HG03520 (cell line): ENCODE results near the gene NOP14.
"Not testable (repeated sequence)": the region's sequence is repeated elsewhere in the genome, so short reads cannot be mapped to it uniquely, and the experiment has no call there.

Source experiments
- ATAC-seq: cut with Tn5 transposase; IDR thresholded peaks from one replicate; pipeline ENCODE4 v1.9.1; 2021; ENCODE audit warnings: mild to moderate bottlenecking, moderate library complexity; ENCODE audit not compliant: unreplicated experiment

The NOP14 gene

GRCh38 chr4:2963175-2963965 is at the start of gene NOP14, which contains the start of gene GRK4:
NOP14 (minus strand) TSS chr4:2963406; CDS start chr4:2963319, 87 bp downstream.
GRK4 (plus strand) TSS chr4:2963571; CDS start chr4:2964071, 500 bp downstream.
- ATAC-seq, result peak; percentile 90

- ATAC-seq, result no peak
These were observed 48.4 kb upstream of the NOP14 start for GRCh38 chr4:3011456-3012220.

DNA sequence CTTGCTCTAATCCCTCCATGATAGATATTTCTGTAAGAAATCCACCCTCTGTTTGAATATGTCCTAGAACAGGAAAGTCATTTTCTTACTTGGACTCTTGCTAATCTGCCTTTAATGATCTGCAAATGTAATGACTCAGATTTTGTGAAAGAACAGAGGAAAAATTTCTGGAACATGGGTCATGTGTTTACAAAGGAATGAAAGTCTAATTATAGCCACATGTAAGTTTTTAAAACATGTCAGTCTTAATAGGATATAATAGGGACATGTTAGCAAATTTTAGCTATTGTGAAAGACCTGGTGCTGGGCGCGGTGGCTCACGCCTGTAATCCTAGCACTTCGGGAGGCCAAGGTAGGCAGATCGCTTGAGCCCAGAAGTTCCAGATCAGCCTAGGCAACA is 47.8 kb upstream of the NOP14 start:
- ATAC-seq, result no peak

DNA sequence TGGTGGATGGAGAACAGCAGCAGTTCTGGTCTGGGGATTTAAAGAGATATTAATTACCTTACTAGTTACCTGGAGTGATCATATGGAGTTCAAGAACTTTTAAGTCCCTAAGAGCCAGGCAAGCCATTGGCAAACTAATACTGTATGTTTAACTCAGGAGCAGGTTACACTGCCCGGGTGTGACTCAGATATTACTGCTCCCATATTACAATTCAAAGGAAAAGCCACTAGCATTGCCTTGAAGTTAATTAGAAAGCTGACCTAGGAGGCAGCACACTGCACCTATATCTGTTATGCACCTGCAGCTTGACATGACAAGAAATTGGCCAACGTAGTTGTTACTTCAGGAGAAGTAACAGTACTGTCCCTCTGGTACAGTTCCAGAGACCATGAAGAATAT is 47.4 kb upstream of the NOP14 start:
- ATAC-seq, result no peak

- ATAC-seq, result no peak
These were observed 46.2 kb upstream of the NOP14 start for GRCh38 chr4:3009422-3009821.

DNA sequence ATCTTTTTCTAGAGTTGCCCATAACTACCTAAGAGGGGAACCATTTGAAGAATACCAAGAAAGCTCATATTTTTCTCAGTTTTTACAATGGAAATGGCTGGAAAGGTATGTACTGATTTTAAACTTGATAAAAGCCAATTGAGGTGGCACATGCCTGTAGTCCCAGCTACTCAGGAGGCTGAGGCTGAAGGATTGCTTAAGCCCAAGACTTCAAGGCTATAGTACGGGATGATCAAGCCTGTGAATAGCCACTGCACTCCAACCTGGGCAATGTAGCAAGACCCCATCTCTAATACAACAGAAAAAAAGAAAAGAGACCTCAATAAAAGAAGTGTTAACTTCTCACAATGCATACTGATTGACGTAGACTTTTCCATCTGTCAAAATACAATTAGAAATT is 44.5 kb upstream of the NOP14 start:
- ATAC-seq, result no peak

DNA sequence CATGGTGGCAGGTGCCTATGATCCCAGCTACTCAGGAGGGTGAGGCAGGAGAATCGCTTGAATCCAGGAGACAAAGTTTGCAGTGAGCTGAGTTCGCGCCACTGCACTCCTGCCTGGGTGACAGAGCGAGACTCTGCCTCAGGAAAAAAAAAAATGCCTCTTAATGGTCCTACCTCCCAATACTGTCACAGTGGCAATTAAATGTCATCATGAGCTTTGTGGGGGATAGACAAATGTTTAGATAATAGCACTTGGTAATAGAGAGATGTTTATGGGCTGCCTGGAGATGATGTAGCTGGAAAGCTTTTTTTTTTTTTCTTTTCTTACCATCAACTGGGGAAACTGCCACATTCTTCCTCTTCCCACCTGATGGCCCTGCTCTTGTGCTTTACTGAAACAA is 33.2 kb upstream of the NOP14 start:
- ATAC-seq, result no peak

GRCh38 chr4:2995546-2996265 is 32.5 kb upstream of the NOP14 start:
- ATAC-seq, result no peak

DNA sequence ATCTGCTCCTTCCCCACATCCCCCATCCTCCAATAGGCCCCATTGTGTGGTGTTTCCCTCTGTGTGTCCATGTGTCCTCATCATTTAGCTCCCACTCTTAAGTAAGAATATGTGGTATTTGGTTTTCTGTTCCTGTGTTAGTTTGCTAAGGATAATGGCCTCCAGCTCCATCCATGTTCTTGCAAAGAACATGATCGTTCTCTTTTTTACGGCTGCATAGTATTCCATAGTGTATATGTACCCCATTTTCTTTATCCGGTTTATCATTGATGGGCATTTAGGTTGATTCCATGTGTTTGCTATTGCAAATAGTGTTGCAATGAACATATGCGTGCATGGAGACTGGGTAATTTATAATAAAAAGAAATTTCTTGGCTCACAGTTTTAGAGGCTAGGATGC is 31.7 kb upstream of the NOP14 start:
- no peak for ATAC-seq

DNA sequence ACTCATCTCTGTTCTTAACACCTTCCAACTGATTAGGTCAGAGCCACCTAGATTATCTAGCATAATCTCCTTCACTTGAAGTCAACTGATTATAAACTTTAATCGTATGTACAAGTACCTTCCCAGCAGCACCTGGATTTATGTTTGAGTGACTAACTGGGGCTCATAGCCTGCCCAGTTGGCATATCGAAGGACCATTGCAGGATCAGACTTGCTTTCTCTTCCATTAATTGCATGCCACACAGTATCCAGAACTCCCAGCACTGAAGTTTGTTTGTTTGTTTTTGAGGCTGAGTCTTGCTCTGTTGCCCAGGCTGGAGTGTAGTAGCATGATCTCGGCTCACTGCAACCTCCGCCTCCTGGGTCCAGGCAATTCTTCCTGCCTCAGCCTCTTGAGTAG is 28.0 kb upstream of the NOP14 start:
- ATAC-seq, result no peak

- not testable (repeated sequence) for ATAC-seq
These were observed 20.5 kb upstream of the NOP14 start for GRCh38 chr4:2983715-2984114.

DNA sequence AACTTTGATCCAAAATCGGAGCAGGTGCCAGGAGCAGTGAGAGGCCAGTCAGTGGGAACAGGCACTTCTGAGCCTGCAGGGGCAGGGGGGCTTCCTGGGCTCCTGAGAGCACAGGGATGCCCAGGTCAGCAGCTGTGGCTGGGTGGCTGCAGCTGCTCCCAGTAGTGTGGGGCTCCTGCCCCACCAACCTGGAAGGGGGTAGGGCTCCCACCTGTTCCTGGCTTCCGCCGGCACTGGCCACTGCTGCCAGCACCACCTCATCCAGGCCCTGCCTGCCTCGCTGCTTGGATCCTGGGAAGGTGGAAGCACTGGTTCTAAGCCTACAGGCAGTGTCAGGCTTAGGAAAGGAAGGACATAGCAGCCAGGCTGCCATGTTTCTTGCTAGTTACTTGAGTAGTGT is 18.8 kb upstream of the NOP14 start:
- no peak for ATAC-seq

DNA sequence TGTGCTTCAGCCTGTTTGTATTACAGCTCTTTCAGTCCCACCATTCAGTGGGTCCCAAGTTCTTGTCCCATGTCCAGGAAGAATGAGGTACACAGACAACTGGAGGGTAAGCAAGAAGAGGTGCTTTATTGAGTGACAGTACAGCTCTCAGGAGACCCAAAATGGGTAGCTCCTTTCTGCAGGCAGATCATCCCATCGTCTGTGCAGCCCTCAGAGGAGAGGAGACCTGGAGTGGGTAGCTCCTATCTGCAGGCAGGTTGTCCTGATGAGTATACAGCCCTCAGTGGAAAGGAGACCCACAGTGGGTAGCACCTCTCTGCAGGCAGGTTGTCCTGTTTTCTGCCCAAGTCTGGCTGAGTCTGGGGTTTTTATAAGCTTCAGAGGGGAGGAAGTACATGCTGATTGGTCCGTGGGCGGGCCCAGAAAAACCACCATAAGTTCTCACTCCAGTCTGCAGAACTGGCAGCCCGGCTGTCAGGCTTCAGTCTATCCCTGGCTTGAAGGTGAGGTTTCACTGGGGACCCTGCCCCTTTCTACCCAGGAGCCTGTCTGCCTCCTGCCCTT is 18.1 kb upstream of the NOP14 start:
- no peak for ATAC-seq

GRCh38 chr4:2977211-2978088 is 14.2 kb upstream of the NOP14 start:
- ATAC-seq, result no peak

DNA sequence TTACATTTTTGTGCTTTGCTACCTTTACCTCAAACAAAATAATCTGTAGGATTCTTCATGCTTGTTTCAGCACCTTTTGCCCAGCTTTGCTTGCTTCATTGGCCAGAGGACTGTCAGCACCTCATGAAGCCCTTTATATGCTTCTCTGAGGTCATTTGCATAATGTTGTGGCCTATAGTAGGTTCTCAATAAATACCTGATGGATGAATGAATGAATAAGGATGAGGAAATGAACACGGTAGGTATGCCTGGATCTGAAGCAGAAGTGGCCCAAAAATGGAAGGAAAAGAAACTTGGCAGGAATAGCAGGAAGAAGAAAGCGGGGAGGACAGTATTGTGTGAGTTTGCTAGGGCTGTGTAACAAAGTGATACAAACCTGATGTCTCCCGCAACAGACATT is 8.1 kb upstream of the NOP14 start:
- no peak for ATAC-seq

DNA sequence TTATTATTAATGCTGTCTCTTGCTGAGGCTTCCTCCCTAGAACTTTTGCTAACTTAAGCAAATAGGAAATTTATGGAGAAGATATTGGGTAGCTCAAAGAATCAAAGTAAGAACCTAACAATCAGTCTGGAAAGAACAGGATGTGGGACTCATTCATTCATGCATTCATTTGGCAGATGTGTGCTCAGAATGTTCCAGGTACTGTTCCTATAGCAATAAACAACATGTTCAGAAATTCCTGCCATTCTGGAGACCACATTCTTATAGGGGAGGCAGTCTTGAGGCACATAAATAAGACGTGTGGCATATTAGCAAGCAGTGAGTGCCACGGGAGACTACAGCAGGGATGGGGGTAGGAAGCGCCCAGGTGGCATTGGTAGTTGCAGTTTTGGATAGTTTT is 5.2 kb upstream of the NOP14 start:
- ATAC-seq, result no peak

DNA sequence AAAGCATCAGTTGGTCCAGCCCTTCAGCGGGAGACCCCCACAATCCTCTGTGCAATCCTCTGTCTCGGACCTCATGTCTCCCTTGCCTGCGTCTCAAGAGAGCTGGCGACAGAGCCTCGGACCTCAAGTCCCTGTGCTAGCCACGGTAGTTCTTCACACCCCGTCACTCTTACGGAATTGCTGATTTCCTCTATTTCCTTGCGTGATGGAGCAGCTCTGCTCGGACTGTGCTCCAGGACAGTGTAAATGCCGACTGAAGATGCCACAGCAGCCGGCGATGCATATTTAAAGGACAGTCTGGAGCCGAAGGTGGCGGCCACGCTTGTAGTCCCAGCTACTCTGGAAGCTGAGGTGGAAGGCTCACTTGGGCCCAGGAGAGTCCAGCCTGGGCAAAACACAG is 2.1 kb upstream of the NOP14 start:
- no peak for ATAC-seq

GRCh38 chr4:2964706-2965258 is 1.6 kb upstream of the NOP14 start:
- ATAC-seq, result no peak

GRCh38 chr4:2963966-2964471 is 813 bp upstream of the NOP14 start:
- ATAC-seq, result peak; percentile 29
